Measurements from ENCODE around the gene PDZRN4.

- TF ChIP-seq CTCF (IDR thresholded peaks at IDR 0.05 in 8 of 11, conservative IDR thresholded peaks at IDR 0.05 in 3 of 11), result no peak
- no peak for TF ChIP-seq POLR2A (IDR thresholded peaks at IDR 0.05)
- no peak for TF ChIP-seq POLR2AphosphoS5 (IDR thresholded peaks at IDR 0.05)
Observed at GRCh38 chr12:41521872-41522379, 333.8 kb downstream of the PDZRN4 start.

All from spleen (tissue), 7 donors.